HepG2 (cell line): ENCODE measurements around the gene ZNF627. TPM values are rescaled to one million over a fixed set of nuclear protein-coding genes. Genes with fewer than 3 reads are reported as not detected.

Experiments
- ATAC-seq: fragments of 200-7000 bp; cut with Tn5 transposase; 3 replicates; pipeline ENCODE4 v1.9.1; 2020; ENCODE audit warnings: mild to moderate bottlenecking, moderate library complexity
- BruUV-seq: library from RNA; stranded (reverse); fragments of 400-500 nt; replicated peaks from 2 replicates; lab custom pipeline; 2021; lab: Mats Ljungman, UMichigan
- CTCF ChIA-PET: fragments of 300-600 bp; formaldehyde crosslinking; extraction: SDS; loops from one replicate; lab custom pipeline; 2021; ENCODE audit warnings: low total read pairs, inconsistent platforms, low intra/inter-chr PET ratio; lab: Yijun Ruan, JAX
- POLR2A ChIA-PET: fragments of 350-600 bp; sonication (Branson Sonifier 250); formaldehyde crosslinking; loops from one replicate; lab custom pipeline; 2020; ENCODE audit warnings: antibody characterized with exemption, inconsistent platforms; lab: Yijun Ruan, JAX
- DNase-seq: peaks from one replicate; pipeline ENCODE4 v3.0.0-alpha.2; 2015; ENCODE audit warnings: low spot score
- FAIRE-seq: peaks from 3 replicates; lab custom pipeline; 2011; peaks lifted over from hg19 to GRCh38; lab: Jason Lieb, UNC
- H2AFZ ChIP-seq: one replicate; pipeline ENCODE4 v1.6.1; 2011; ENCODE audit warnings: low read length, inconsistent platforms
- H3K27ac ChIP-seq: fragments of 300-600 bp; 3 replicates; pipeline ENCODE4 v1.8.0; 2011; ENCODE audit warnings: mixed run types, mild to moderate bottlenecking, mixed read lengths, low read length, inconsistent platforms; ENCODE audit not compliant: insufficient read depth; ENCODE audit errors: extremely low read length
- H3K27me3 ChIP-seq, 2 experiments: fragments of 200-600 bp in 1 of 2; 2 replicates in 1 of 2; 3 replicates in 1 of 2; pipeline versions ENCODE4 v1.6.0 to v1.8.0; 2011; ENCODE audit warnings: low read length in 2 of 2, mild to moderate bottlenecking in 2 of 2, moderate library complexity in 2 of 2, inconsistent platforms in 1 of 2; ENCODE audit not compliant: insufficient read depth in 2 of 2, control insufficient read depth in 1 of 2
- H3K36me3 ChIP-seq, 2 experiments: fragments of 200-600 bp in 1 of 2; replicated peaks in 1 of 2; 2 replicates in 1 of 2; 3 replicates in 1 of 2; pipeline versions ENCODE4 v1.5.1 to v1.8.0; 2011; ENCODE audit warnings: low read length in 2 of 2, inconsistent platforms in 1 of 2; ENCODE audit not compliant: insufficient read depth in 2 of 2, control insufficient read depth in 1 of 2
- H3K4me1 ChIP-seq: 2 replicates; pipeline ENCODE4 v1.5.1; 2012; ENCODE audit warnings: low read length, inconsistent platforms; ENCODE audit not compliant: insufficient read depth
- H3K4me2 ChIP-seq: 2 replicates; pipeline ENCODE4 v1.6.0; 2011; ENCODE audit warnings: low read depth, low read length, inconsistent platforms
- H3K4me3 ChIP-seq, 3 experiments: fragments of 200-600 bp in 1 of 3; sonication (generic), shearing (Covaris generic) in 1 of 3; replicated peaks in 1 of 3; 2 replicates each; pipeline ENCODE4 v1.5.1; 2011 to 2016; ENCODE audit warnings: low read length in 3 of 3, inconsistent platforms in 2 of 3, low read depth in 2 of 3, mild to moderate bottlenecking in 2 of 3, control low read depth in 1 of 3, mixed read lengths in 1 of 3; ENCODE audit not compliant: insufficient read depth in 1 of 3
- H3K79me2 ChIP-seq: one replicate; pipeline ENCODE4 v1.6.1; 2011; ENCODE audit warnings: low read length, inconsistent platforms; ENCODE audit not compliant: insufficient read depth
- H3K9ac ChIP-seq: 2 replicates; pipeline ENCODE4 v1.6.0; 2011; ENCODE audit warnings: mild to moderate bottlenecking, low read depth, low read length, inconsistent platforms; ENCODE audit not compliant: insufficient read depth
- H3K9me3 ChIP-seq: 2 replicates; pipeline ENCODE4 v1.5.1; 2012; ENCODE audit warnings: mild to moderate bottlenecking, low read length
- H4K20me1 ChIP-seq: 2 replicates; pipeline ENCODE4 v1.6.0; 2011; ENCODE audit warnings: inconsistent platforms, mild to moderate bottlenecking, low read length, moderate library complexity; ENCODE audit not compliant: insufficient read depth
- KDM5A ChIP-seq: fragments of 200-600 bp; sonication (generic); IDR thresholded peaks from 2 replicates; pipeline ENCODE4 v1.7.0; 2018; ENCODE audit warnings: antibody characterized with exemption, mild to moderate bottlenecking, low read length, borderline replicate concordance
- ZNF792 ChIP-seq: IDR thresholded peaks from 2 replicates; pipeline ENCODE4 v1.6.1; 2016
- WGBS: methylation state at CpG from one replicate; pipeline ENCODE4 v1.1.6; 2017; ENCODE audit warnings: low lambda C conversion rate; 5-methylcytosine and 5-hydroxymethylcytosine counted together
- in situ Hi-C: cut with HindIII; loops from 2 replicates; pipeline ENCODE4 v1.10.0; 2017; ENCODE audit warnings: low pct_unique_long_range_greater_than_20kb; ENCODE audit not compliant: extremely low pct_ligation_motif_present
- intact Hi-C: fragments of 100-400 bp; cut with micrococcal nuclease; formaldehyde crosslinking; loops from one replicate; pipeline ENCODE4 v1.10.0; 2022; ENCODE audit not compliant: unreplicated experiment
- polyA plus RNA-seq, 8 experiments: library from polyadenylated mRNA; depleted of rRNA in 3 of 8; stranded (reverse) in 7 of 8; unstranded in 1 of 8; fragments of >200 nt; fragmentation: Illumina TruSeq in 4 of 8; extraction: Trizol in 4 of 8; gene quantifications; 2 replicates each; pipeline versions ENCODE4 v1.2.1 to v1.2.3, GENCODE V29; 2011 to 2016; ENCODE audit warnings: low read depth in 4 of 8, missing spikeins in 1 of 8, mixed read lengths in 1 of 8; ENCODE audit not compliant: insufficient read depth in 1 of 8
- total RNA-seq, 5 experiments: library from RNA; depleted of rRNA; stranded (reverse); fragments of >200 nt; fragmentation: Illumina TruSeq; extraction: Trizol; gene quantifications; 2 replicates each; pipeline ENCODE4 v1.2.3, GENCODE V29; 2016; ENCODE audit warnings: low read depth in 1 of 5
- TF ChIP-seq, protein P1 (sequence below): sonication (generic); formaldehyde crosslinking; IDR thresholded peaks from 2 replicates; pipeline ENCODE4 v1.4.0; 2020; ENCODE audit warnings: missing genetic modification reagents
- TF ChIP-seq, protein P2 (sequence below): sonication (generic); formaldehyde crosslinking; IDR thresholded peaks from 2 replicates; pipeline ENCODE4 v1.4.0; 2020; ENCODE audit warnings: missing genetic modification reagents
- TF ChIP-seq, protein P3 (sequence below): IDR thresholded peaks from 2 replicates; pipeline ENCODE4 v1.6.1; 2016; ENCODE audit warnings: low read depth
- TF ChIP-seq, protein P4 (sequence below): sonication (generic); formaldehyde crosslinking; IDR thresholded peaks from 2 replicates; pipeline ENCODE4 v1.4.0; 2020; ENCODE audit warnings: missing genetic modification reagents

The ZNF627 gene
- total and polyA plus RNA-seq, 2 of the 13 experiments (the other 11 are each of a cell fraction or from before 2014, with no cell fraction given), result 4.2 to 12.7 TPM

DNA sequence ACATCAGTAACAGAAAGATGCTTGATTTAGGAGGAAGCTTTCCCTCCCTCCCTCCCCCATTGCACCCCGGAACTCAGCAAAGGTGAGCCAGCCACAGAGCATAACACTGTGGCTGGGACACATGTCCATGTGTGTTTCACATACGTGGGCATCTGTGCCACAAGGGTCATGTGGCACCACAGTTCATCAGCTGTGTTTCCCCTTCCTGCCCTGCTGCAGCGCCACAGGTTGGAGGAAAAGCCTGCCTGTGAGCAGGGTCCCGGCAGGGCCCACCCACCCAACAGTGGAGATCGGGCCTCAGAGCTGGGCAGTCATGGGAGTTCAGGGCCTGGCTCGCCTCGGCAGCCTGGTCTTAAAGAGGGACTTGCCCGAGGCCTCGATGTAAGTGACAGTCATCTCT lies 22.6 kb upstream of the ZNF627 start:
- Histone ChIP-seq H3K36me3 (no peaks in the 10 kb centered on the region), H3K4me2 (no peak overlapping the region), H2AFZ (no peak overlapping the region), H3K4me3 (no peak overlapping the region), H3K79me2 (no peaks in the 10 kb centered on the region), H3K9ac (no peak overlapping the region), H3K9me3 (no peaks in the 10 kb centered on the region), H3K27ac (no peak overlapping the region), H3K27me3 (no peaks in the 10 kb centered on the region), H4K20me1 (no peaks in the 10 kb centered on the region), H3K4me1 (peaks cover 17% of the 10 kb centered on the region)
- WGBS, result 25% methylated on average over 1 of the region's 9 CpGs
- intact Hi-C loops (no loop called here), in situ Hi-C loops (no loop called here)
- TF ChIP-seq KDM5A, result no peak
- TF ChIP-seq, protein P1, sequence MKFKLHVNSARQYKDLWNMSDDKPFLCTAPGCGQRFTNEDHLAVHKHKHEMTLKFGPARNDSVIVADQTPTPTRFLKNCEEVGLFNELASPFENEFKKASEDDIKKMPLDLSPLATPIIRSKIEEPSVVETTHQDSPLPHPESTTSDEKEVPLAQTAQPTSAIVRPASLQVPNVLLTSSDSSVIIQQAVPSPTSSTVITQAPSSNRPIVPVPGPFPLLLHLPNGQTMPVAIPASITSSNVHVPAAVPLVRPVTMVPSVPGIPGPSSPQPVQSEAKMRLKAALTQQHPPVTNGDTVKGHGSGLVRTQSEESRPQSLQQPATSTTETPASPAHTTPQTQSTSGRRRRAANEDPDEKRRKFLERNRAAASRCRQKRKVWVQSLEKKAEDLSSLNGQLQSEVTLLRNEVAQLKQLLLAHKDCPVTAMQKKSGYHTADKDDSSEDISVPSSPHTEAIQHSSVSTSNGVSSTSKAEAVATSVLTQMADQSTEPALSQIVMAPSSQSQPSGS (CRISPR knock-in tag), result no peak
- ChIA-PET POLR2A (interaction anchor here (1.7 kb wide), 1 partner anchor 16 kb away, joined by 4 read pairs; the partner anchor contains the start of gene ELOF1), CTCF (no interaction called here)
- DNase-seq, result no peak
- BruUV-seq, result no TSS peak
- no peak for ATAC-seq
- FAIRE-seq, result no peak

DNA sequence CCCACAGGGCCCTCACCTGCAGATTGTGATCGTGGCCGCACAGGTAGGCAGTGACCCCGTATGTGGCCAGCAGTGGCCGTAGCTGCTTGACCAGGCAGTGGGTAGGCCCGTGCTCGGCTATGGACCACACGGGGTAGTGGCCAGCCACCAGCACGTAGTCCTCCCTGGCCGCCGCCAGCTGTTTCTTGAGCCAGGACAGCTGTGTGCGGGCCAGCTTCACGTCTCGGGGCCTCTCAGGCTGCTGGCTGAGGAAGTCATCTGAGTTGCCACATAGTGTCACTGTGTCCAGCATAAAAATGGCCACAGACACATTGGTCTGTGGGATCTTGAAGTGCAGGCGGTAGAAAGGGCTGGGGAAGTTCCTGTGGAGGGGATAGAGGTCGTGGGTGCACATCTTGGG lies 21.1 kb upstream of the ZNF627 start:
- FAIRE-seq (no peak), DNase-seq (no peak), ATAC-seq (no peak)
- no peak overlapping the region for H3K4me3 ChIP-seq
- H2AFZ ChIP-seq, result no peak overlapping the region
- H3K4me2 ChIP-seq, result no peak overlapping the region
- intact Hi-C loops, result no loop called here
- H3K9ac ChIP-seq, result no peak overlapping the region
- H4K20me1 ChIP-seq, result no peaks in the 10 kb centered on the region
- CTCF ChIA-PET, result no interaction called here
- in situ Hi-C loops, result no loop called here
- H3K36me3 ChIP-seq, result no peaks in the 10 kb centered on the region
- POLR2A ChIA-PET, result interaction anchor here (0.5 to 1.7 kb wide), 3 partner anchors 18 to 201 kb away, joined by 3 to 4 read pairs (median 3); partner anchors contain the start of gene ELOF1
- H3K27ac ChIP-seq, result no peak overlapping the region
- TF ChIP-seq, protein P2, sequence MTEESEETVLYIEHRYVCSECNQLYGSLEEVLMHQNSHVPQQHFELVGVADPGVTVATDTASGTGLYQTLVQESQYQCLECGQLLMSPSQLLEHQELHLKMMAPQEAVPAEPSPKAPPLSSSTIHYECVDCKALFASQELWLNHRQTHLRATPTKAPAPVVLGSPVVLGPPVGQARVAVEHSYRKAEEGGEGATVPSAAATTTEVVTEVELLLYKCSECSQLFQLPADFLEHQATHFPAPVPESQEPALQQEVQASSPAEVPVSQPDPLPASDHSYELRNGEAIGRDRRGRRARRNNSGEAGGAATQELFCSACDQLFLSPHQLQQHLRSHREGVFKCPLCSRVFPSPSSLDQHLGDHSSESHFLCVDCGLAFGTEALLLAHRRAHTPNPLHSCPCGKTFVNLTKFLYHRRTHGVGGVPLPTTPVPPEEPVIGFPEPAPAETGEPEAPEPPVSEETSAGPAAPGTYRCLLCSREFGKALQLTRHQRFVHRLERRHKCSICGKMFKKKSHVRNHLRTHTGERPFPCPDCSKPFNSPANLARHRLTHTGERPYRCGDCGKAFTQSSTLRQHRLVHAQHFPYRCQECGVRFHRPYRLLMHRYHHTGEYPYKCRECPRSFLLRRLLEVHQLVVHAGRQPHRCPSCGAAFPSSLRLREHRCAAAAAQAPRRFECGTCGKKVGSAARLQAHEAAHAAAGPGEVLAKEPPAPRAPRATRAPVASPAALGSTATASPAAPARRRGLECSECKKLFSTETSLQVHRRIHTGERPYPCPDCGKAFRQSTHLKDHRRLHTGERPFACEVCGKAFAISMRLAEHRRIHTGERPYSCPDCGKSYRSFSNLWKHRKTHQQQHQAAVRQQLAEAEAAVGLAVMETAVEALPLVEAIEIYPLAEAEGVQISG (CRISPR knock-in tag), result no peak
- TF ChIP-seq, protein P3, sequence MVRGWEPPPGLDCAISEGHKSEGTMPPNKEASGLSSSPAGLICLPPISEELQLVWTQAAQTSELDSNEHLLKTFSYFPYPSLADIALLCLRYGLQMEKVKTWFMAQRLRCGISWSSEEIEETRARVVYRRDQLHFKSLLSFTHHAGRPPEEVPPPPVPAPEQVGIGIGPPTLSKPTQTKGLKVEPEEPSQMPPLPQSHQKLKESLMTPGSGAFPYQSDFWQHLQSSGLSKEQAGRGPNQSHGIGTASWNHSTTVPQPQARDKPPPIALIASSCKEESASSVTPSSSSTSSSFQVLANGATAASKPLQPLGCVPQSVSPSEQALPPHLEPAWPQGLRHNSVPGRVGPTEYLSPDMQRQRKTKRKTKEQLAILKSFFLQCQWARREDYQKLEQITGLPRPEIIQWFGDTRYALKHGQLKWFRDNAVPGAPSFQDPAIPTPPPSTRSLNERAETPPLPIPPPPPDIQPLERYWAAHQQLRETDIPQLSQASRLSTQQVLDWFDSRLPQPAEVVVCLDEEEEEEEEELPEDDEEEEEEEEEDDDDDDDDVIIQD (CRISPR knock-in tag), result no peak
- TF ChIP-seq ZNF792 (CRISPR knock-in tag), result no peak
- TF ChIP-seq, protein P4, sequence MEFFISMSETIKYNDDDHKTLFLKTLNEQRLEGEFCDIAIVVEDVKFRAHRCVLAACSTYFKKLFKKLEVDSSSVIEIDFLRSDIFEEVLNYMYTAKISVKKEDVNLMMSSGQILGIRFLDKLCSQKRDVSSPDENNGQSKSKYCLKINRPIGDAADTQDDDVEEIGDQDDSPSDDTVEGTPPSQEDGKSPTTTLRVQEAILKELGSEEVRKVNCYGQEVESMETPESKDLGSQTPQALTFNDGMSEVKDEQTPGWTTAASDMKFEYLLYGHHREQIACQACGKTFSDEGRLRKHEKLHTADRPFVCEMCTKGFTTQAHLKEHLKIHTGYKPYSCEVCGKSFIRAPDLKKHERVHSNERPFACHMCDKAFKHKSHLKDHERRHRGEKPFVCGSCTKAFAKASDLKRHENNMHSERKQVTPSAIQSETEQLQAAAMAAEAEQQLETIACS (CRISPR knock-in tag), result no peak
- no peaks in the 10 kb centered on the region for H3K27me3 ChIP-seq
- 79% methylated on average over 4 of the region's 15 CpGs for WGBS
- peaks cover 17% of the 10 kb centered on the region for H3K4me1 ChIP-seq
- H3K9me3 ChIP-seq, result no peaks in the 10 kb centered on the region
- no peaks in the 10 kb centered on the region for H3K79me2 ChIP-seq
- no TSS peak for BruUV-seq
